ENCODE measurements around the gene RPS6KA3. TPM values are rescaled to one million over a fixed set of nuclear protein-coding genes. Genes with fewer than 3 reads are reported as not detected.
"Not testable (repeated sequence)": the region's sequence is repeated elsewhere in the genome, so short reads cannot be mapped to it uniquely, and the experiment has no call there.

The RPS6KA3 gene
- total and polyA plus RNA-seq, 5 donors from 2014 or later, result 18.3 to 56.1 (median 23.7) TPM

DNA sequence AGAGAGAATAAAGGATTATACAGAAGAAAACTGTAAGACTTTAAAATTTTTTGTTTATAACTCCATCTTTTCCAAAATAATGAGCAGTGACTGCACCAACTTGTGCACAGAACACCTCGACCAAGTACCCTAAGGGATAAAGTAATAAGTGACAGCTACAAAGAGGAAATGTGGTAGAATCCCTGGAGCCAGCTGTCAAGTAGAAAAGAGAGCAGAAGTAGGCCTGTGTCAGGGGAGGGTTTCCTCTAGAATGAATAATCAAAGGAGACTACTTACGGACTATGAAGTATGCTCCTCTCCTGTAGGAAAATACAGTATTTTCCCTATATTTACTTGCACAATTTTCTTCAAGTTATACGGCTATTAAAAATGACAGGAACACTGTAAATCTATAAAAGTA is 126.3 kb downstream of the RPS6KA3 start:
- no peaks in the 10 kb centered on the region for H3K27me3 ChIP-seq (ENCODE audit: control insufficient read depth, insufficient read depth, low read length)
- Mint-ChIP-seq H3K4me1 (peaks cover 18 to 52% (median 29%) of the 10 kb centered on the region in 4 donors), H3K27ac (peak overlapping the region; percentile 63 to 97 (median 97)), H3K9me3 (no peaks in the 10 kb centered on the region), H3K4me3 (peak overlapping the region; percentile 92 to 94 (median 94)), H3K27me3 (no peaks in the 10 kb centered on the region), H3K36me3 (peaks cover 24% of the 10 kb centered on the region)
- DNase-seq, result peak in 1 of 3 donors; percentile 22
- ATAC-seq (ENCODE audit: low read depth in 2 of 2), result no peak
- peaks cover 22% of the 10 kb centered on the region for H3K36me3 ChIP-seq (ENCODE audit: control insufficient read depth, insufficient read depth, low read length)
- H3K27ac ChIP-seq (ENCODE audit: insufficient read depth, low read length, poor library complexity, severe bottlenecking), result peak overlapping the region; percentile 79
- H3K4me1 ChIP-seq (ENCODE audit: control insufficient read depth, insufficient read depth, low read length, poor library complexity, severe bottlenecking), result peaks cover 21% of the 10 kb centered on the region
- no peaks in the 10 kb centered on the region for H3K9me3 ChIP-seq (ENCODE audit: control insufficient read depth in 2 of 2, low read length in 2 of 2)
- peak overlapping the region; percentile 96 for H3K4me3 ChIP-seq (ENCODE audit: low read depth, low read length)

DNA sequence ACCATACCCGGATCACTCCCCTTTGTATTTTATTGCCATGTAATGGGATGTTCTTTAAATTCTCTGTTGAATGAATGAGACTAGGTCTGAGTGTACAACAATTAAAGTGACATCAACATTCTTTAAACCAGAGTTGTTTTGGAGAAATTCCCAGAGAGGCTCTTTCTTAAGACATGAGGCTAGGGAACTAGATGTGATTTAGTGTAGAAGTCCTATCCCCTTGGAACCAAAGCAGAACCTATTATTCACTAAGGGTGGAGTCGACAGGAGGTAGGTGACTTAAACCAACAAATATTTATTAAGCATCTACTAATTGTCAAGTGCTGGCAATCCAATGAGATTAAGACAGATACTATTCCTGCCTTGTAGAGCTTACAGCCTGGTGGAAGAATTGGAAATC is 126.7 kb downstream of the RPS6KA3 start:
- ATAC-seq (ENCODE audit: low read depth in 2 of 2), result no peak
- H3K9me3 Mint-ChIP-seq, result no peaks in the 10 kb centered on the region
- no peaks in the 10 kb centered on the region for H3K9me3 ChIP-seq (ENCODE audit: control insufficient read depth in 2 of 2, low read length in 2 of 2)
- peak overlapping the region; percentile 96 for H3K4me3 ChIP-seq (ENCODE audit: low read depth, low read length)
- no peaks in the 10 kb centered on the region for H3K27me3 Mint-ChIP-seq
- H3K27me3 ChIP-seq (ENCODE audit: control insufficient read depth, insufficient read depth, low read length), result no peaks in the 10 kb centered on the region
- peaks cover 18 to 57% (median 30%) of the 10 kb centered on the region in 4 donors for H3K4me1 Mint-ChIP-seq
- H3K36me3 Mint-ChIP-seq, result peaks cover 27% of the 10 kb centered on the region
- H3K36me3 ChIP-seq (ENCODE audit: control insufficient read depth, insufficient read depth, low read length), result peaks cover 27% of the 10 kb centered on the region
- H3K4me1 ChIP-seq (ENCODE audit: control insufficient read depth, insufficient read depth, low read length, poor library complexity, severe bottlenecking), result peaks cover 21% of the 10 kb centered on the region
- peak overlapping the region; percentile 92 to 94 (median 94) for H3K4me3 Mint-ChIP-seq
- peak overlapping the region; percentile 11 to 97 (median 97) for H3K27ac Mint-ChIP-seq
- no peak for DNase-seq
- H3K27ac ChIP-seq (ENCODE audit: insufficient read depth, low read length, poor library complexity, severe bottlenecking), result no peak overlapping the region

DNA sequence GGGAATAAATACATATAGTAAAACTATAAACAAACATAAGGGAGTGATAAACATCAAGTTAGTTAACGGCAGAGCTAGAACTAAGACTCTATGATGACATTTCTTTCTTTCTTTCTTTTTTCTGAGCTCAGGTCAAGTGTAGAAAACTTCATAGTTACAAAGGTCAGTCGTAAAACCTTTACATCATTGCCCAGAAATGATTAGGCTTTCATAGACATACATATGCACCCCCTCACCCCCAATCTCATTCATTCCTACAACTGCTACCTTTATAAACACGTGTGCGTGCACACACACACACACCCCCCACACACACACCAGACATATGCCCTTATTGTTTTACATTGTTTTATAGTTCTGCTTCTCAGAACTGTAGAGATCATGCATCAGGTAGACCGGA is 130.8 kb downstream of the RPS6KA3 start:
- H3K27me3 ChIP-seq (ENCODE audit: control insufficient read depth, insufficient read depth, low read length), result no peaks in the 10 kb centered on the region
- Mint-ChIP-seq H3K4me1 (peaks cover 18 to 63% (median 34%) of the 10 kb centered on the region in 4 donors), H3K27ac (peak overlapping the region in 2 of 3 donors; percentile 9 to 42), H3K9me3 (no peaks in the 10 kb centered on the region), H3K27me3 (no peaks in the 10 kb centered on the region), H3K4me3 (peak overlapping the region in 1 of 4 donors; percentile 27), H3K36me3 (peaks cover 33% of the 10 kb centered on the region)
- H3K27ac ChIP-seq (ENCODE audit: insufficient read depth, low read length, poor library complexity, severe bottlenecking), result no peak overlapping the region
- ATAC-seq (ENCODE audit: low read depth in 2 of 2), result no peak
- no peaks in the 10 kb centered on the region for H3K9me3 ChIP-seq (ENCODE audit: control insufficient read depth in 2 of 2, low read length in 2 of 2)
- H3K4me3 ChIP-seq (ENCODE audit: low read depth, low read length), result no peak overlapping the region
- peaks cover 60% of the 10 kb centered on the region for H3K36me3 ChIP-seq (ENCODE audit: control insufficient read depth, insufficient read depth, low read length)
- DNase-seq, result no peak
- H3K4me1 ChIP-seq (ENCODE audit: control insufficient read depth, insufficient read depth, low read length, poor library complexity, severe bottlenecking), result peaks cover 21% of the 10 kb centered on the region

GRCh38 chrX:20132666-20133065 is 134.0 kb downstream of the RPS6KA3 start:
- peaks cover 74% of the 10 kb centered on the region for H3K36me3 ChIP-seq (ENCODE audit: control insufficient read depth, insufficient read depth, low read length)
- no peak overlapping the region for H3K4me3 ChIP-seq (ENCODE audit: low read depth, low read length)
- Mint-ChIP-seq H3K4me1 (peaks cover 9 to 40% (median 21%) of the 10 kb centered on the region in 4 donors), H3K27ac (peak overlapping the region in 2 of 3 donors; percentile 6 to 65), H3K27me3 (no peaks in the 10 kb centered on the region), H3K9me3 (no peaks in the 10 kb centered on the region), H3K4me3 (peak overlapping the region in 1 of 4 donors; percentile 19), H3K36me3 (peaks cover 43% of the 10 kb centered on the region)
- H3K4me1 ChIP-seq (ENCODE audit: control insufficient read depth, insufficient read depth, low read length, poor library complexity, severe bottlenecking), result no peaks in the 10 kb centered on the region
- no peaks in the 10 kb centered on the region for H3K27me3 ChIP-seq (ENCODE audit: control insufficient read depth, insufficient read depth, low read length)
- H3K9me3 ChIP-seq (ENCODE audit: control insufficient read depth in 2 of 2, low read length in 2 of 2), result no peaks in the 10 kb centered on the region
- DNase-seq, result no peak
- no peak for ATAC-seq (ENCODE audit: low read depth in 2 of 2)
- no peak overlapping the region for H3K27ac ChIP-seq (ENCODE audit: insufficient read depth, low read length, poor library complexity, severe bottlenecking)

- peaks cover 27% of the 10 kb centered on the region for H3K36me3 Mint-ChIP-seq
- ATAC-seq (ENCODE audit: low read depth in 2 of 2) (no peak), DNase-seq (no peak)
- no peaks in the 10 kb centered on the region for H3K27me3 Mint-ChIP-seq
- no peak overlapping the region for H3K4me3 Mint-ChIP-seq
- H3K4me3 ChIP-seq (ENCODE audit: low read depth, low read length), result no peak overlapping the region
- H3K4me1 ChIP-seq (ENCODE audit: control insufficient read depth, insufficient read depth, low read length, poor library complexity, severe bottlenecking), result no peaks in the 10 kb centered on the region
- peaks cover 0 to 19% (median 8%) of the 10 kb centered on the region in 4 donors for H3K4me1 Mint-ChIP-seq
- H3K27ac ChIP-seq (ENCODE audit: insufficient read depth, low read length, poor library complexity, severe bottlenecking), result no peak overlapping the region
- no peaks in the 10 kb centered on the region for H3K9me3 ChIP-seq (ENCODE audit: control insufficient read depth in 2 of 2, low read length in 2 of 2)
- H3K9me3 Mint-ChIP-seq, result no peaks in the 10 kb centered on the region
- H3K27me3 ChIP-seq (ENCODE audit: control insufficient read depth, insufficient read depth, low read length), result no peaks in the 10 kb centered on the region
- H3K27ac Mint-ChIP-seq, result no peak overlapping the region
- H3K36me3 ChIP-seq (ENCODE audit: control insufficient read depth, insufficient read depth, low read length), result peaks cover 56% of the 10 kb centered on the region
These were observed 136.4 kb downstream of the RPS6KA3 start for GRCh38 chrX:20130357-20130756.

DNA sequence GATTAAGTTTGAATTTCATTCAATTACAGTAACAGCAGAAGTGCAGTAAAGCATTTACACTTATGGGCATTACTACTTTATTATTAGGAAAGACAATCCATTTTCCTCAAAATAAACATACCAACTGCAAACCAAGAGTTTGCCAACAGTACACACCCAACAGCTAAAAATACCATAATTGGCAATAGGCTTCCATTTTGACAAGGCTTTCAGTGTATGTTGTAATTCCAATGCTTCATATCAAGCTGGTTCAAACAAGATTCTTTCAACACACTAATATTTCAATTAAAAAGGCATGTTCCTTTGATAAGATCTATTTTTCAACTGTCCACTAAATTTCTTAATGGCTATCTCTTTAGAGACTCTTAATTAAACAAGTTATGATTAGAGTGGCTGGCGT is 137.2 kb downstream of the RPS6KA3 start:
- H3K9me3 ChIP-seq (ENCODE audit: control insufficient read depth in 2 of 2, low read length in 2 of 2), result no peaks in the 10 kb centered on the region
- Mint-ChIP-seq H3K9me3 (no peaks in the 10 kb centered on the region), H3K4me3 (no peak overlapping the region), H3K4me1 (peaks cover 0 to 16% (median 7%) of the 10 kb centered on the region in 4 donors), H3K27me3 (no peaks in the 10 kb centered on the region), H3K36me3 (peaks cover 24% of the 10 kb centered on the region), H3K27ac (no peak overlapping the region)
- H3K27me3 ChIP-seq (ENCODE audit: control insufficient read depth, insufficient read depth, low read length), result no peaks in the 10 kb centered on the region
- peaks cover 51% of the 10 kb centered on the region for H3K36me3 ChIP-seq (ENCODE audit: control insufficient read depth, insufficient read depth, low read length)
- DNase-seq, result no peak
- H3K4me3 ChIP-seq (ENCODE audit: low read depth, low read length), result no peak overlapping the region
- no peaks in the 10 kb centered on the region for H3K4me1 ChIP-seq (ENCODE audit: control insufficient read depth, insufficient read depth, low read length, poor library complexity, severe bottlenecking)
- H3K27ac ChIP-seq (ENCODE audit: insufficient read depth, low read length, poor library complexity, severe bottlenecking), result no peak overlapping the region
- ATAC-seq (ENCODE audit: low read depth in 2 of 2), result no peak

DNA sequence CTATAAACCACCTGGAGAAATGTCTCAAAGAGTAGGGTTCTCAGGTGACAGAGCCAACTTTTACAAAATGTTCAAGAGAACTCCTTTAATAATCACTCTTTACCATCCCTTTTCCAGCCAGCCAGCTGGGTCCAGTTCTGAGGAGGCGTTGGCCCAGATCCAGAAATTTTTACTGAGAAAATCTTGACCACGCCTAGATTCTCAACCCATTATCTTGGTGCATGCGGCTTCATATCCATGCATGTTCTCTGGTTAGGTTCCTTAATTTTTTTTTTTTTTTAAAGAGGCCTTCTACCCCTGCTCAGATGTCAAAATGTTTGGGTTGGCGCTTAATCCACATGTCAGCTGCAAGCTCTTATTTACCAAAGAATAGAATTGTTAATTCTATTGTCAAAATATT is 138.0 kb downstream of the RPS6KA3 start:
- H3K27ac ChIP-seq (ENCODE audit: insufficient read depth, low read length, poor library complexity, severe bottlenecking), result no peak overlapping the region
- ATAC-seq (ENCODE audit: low read depth in 2 of 2) (no peak), DNase-seq (no peak)
- H3K9me3 ChIP-seq (ENCODE audit: control insufficient read depth in 2 of 2, low read length in 2 of 2), result no peaks in the 10 kb centered on the region
- no peak overlapping the region for H3K4me3 ChIP-seq (ENCODE audit: low read depth, low read length)
- H3K4me3 Mint-ChIP-seq, result no peak overlapping the region
- H3K27me3 Mint-ChIP-seq, result no peaks in the 10 kb centered on the region
- no peaks in the 10 kb centered on the region for H3K27me3 ChIP-seq (ENCODE audit: control insufficient read depth, insufficient read depth, low read length)
- H3K27ac Mint-ChIP-seq, result peak overlapping the region in 2 of 3 donors; percentile 17 to 43
- no peaks in the 10 kb centered on the region for H3K9me3 Mint-ChIP-seq
- H3K36me3 ChIP-seq (ENCODE audit: control insufficient read depth, insufficient read depth, low read length), result peaks cover 49% of the 10 kb centered on the region
- H3K36me3 Mint-ChIP-seq, result peaks cover 24% of the 10 kb centered on the region
- H3K4me1 ChIP-seq (ENCODE audit: control insufficient read depth, insufficient read depth, low read length, poor library complexity, severe bottlenecking), result no peaks in the 10 kb centered on the region
- peaks cover 0 to 15% (median 7%) of the 10 kb centered on the region in 4 donors for H3K4me1 Mint-ChIP-seq

GRCh38 chrX:20127440-20127839 is 139.3 kb downstream of the RPS6KA3 start:
- ATAC-seq (ENCODE audit: low read depth in 2 of 2) (peak; percentile 53 to 56), DNase-seq (peak in 1 of 3 donors; percentile 28)
- not testable (repeated sequence) for H3K9me3 ChIP-seq (ENCODE audit: control insufficient read depth in 2 of 2, low read length in 2 of 2); H3K27ac Mint-ChIP-seq; H3K27me3 Mint-ChIP-seq; H3K27ac ChIP-seq (ENCODE audit: insufficient read depth, low read length, poor library complexity, severe bottlenecking); H3K4me3 ChIP-seq (ENCODE audit: low read depth, low read length); H3K9me3 Mint-ChIP-seq; H3K4me1 ChIP-seq (ENCODE audit: control insufficient read depth, insufficient read depth, low read length, poor library complexity, severe bottlenecking); H3K4me3 Mint-ChIP-seq; H3K27me3 ChIP-seq (ENCODE audit: control insufficient read depth, insufficient read depth, low read length)
- H3K36me3 Mint-ChIP-seq, result peaks cover 20% of the 10 kb centered on the region
- peaks cover 38% of the 10 kb centered on the region for H3K36me3 ChIP-seq (ENCODE audit: control insufficient read depth, insufficient read depth, low read length)
- peaks cover 0 to 13% (median 1%) of the 10 kb centered on the region in 4 donors for H3K4me1 Mint-ChIP-seq

All from CD4-positive, CD25-positive, alpha-beta regulatory T cell (primary cell).